Measurements from ENCODE around the gene OR9A4.

OR9A4 gene

DNA sequence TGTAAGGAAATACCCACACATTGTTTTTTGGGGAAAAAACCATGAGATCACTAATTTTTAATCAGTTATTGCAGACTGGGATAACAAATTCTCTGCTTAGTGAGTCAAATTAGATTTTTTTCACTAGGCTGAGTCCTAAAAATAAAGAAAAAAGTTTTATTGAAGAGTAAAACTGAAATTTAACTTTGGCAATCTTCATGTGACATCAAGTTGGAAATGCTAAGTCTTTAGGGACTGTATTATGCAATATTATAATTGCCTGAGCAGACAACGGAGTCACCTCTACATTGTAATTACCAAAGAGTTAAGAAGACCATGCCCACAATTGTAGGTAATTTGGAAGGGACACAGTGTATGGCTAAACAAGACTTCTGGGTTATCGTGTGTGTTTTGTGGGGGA is 32.8 kb downstream of the OR9A4 start:
- no peak for DNase-seq

DNA sequence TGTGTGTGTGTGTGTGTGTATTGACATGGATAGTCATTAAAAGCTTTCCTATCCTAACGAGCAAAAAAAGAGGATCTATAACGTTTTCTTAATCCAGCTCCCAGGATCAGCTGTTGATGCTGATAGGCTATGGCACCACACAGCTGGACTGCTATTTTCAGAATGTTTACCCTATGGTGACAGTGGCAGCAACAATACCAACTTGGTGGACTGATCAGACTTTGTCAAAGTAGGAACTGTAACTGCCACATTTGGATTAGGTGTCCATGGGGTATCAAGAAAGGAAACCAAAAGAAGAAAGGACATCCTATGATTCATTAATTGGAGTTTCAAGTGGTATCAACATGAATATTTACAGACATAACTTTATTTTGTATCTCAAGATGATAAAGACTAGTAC is 33.3 kb downstream of the OR9A4 start:
- no peak for DNase-seq

DNA sequence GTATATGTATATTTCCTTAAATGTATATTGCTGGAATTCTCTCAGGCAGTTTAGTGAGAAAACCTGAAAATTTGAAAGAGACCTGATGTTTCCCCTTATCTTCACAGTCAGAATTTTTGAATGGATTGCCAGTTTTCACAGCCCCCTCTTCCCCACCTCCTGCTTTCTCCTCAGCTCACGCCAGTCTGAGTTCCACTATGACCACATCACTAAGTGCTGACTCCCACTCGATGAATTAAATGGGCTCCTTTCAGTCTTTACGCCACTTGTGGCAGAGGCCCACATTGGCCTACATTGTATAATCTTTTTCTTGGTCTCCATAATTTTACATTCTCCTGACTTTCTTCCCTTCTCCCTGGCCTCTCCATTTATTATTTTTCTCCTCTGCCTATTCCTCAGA is 33.7 kb downstream of the OR9A4 start:
- no peak for DNase-seq

DNA sequence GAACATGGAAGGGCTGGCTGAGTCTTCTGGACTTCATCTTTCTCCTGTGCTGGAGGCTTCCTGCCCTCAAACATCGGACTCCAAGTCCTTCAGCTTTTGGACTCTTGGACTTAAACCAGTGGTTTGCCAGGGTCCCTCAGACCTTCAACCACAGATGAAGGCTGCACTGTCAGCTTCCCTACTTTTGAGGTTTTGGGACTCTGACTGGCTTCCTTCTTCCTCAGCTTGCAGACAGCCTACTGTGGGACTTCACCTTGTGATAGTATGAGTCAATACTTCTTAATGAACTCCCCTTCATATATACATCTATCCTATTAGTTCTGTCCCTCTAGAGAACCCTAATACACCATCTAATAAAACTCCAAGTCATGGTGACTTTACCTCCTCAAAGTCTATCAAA is 34.6 kb downstream of the OR9A4 start:
- DNase-seq, result no peak

DNA sequence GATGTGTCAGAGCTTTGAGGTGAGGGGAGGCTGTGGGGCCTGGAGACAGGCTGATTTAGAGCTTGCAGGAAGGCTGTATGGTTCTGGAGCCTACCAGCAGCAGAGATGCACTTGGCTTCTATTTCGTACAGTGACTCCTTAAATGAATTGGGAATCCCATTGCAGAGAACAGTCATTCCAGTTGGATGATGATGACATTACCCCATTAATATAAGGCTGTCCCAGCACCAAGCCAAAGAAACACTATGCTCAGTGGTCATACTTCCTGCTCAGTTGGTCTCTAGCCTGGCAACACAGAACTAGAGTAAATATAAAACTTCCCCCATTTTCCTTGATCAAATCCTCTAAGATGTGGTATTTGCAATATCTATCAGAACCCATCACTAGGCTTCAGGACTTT is 36.3 kb downstream of the OR9A4 start:
- no peak for DNase-seq

DNA sequence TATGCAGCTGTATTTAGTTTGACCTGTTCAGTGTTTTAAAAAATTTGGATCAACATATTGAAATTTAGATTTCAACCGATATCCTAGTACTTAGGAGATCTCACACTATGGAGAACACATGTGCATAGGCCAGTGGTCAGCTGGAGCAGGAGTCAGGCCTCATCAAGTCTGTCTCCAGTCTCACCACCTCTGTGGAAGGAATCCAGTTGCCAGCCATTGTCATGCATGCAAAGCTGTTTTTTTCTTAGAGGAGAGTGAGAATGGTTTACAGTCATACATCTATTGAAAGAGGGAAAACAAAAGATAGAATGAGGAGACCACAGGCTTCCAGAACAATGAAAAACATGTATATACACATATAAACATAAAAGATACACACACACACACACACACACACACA is 38.1 kb downstream of the OR9A4 start:
- no peak for DNase-seq

DNA sequence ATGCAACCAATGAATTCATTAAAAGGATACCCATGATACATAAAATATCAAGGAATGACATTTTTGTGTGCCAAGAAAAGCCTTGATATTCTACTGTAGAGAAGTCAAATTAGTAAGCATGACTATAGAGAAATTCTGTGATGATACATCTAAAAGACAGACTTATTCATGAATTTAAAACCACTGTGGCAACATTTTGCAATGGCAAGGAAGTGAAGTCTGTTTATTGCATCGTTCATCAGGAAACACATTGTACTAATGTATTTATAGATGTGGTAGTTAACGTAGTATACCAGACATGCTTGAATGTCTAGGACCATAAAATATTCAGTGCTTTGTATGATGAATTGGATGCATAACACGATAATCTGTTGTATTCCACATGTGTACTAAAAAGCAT is 39.9 kb downstream of the OR9A4 start:
- no peak for DNase-seq

DNA sequence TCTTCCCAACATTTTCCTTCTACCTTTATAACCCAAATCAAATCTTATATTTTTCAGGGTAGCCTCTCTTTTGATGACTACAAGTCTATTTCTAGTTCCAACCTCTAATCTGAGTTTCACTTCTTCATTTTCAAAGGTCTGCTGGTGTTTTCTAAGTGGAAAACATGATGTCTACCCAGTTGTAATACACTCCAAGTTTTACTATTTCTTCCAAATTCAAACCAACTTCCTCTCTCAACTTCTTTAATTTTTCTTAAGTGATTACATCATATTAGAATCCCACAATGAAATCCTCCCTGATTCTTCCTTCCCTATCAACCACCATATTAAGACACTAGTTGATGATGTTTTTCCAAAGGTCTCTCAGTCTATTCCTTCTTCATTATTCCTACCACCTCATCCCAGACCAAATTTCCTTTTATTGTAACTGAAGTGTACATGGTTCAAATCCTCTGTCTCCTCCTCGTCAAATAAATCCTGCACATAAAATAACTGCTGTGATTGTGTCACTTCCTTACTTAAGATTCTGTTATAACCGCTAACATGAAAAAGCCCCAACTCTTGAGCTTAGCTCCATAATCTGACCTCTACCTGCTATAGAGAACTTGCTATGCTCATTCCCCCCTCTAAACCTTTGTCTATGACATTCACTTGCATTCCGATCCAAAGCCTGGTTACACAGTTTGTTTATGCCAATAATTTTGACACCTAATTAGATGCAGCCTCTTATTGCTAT is 44.7 kb downstream of the OR9A4 start:
- DNase-seq, result no peak

Measured in NCI-H1436 treated with DMSO at 0.1 percent for 48 hours (cell line).